AG04449 (cell line): ENCODE data around the gene PSORS1C2.

Source experiments
- CTCF ChIA-PET: fragments of 350-600 bp; formaldehyde crosslinking; extraction: SDS; loops from one replicate; lab custom pipeline; 2021; ENCODE audit warnings: antibody characterized with exemption; lab: Yijun Ruan, JAX
- POLR2A ChIA-PET: fragments of 400-600, 350-600 bp; formaldehyde crosslinking; extraction: SDS; loops from one replicate; lab custom pipeline; 2020; ENCODE audit warnings: antibody characterized with exemption, inconsistent platforms; lab: Yijun Ruan, JAX
- DNase-seq: peaks from one replicate; pipeline ENCODE4 v3.0.0-alpha.2; 2010; ENCODE audit warnings: low read depth, low spot score
- H3K4me3 ChIP-seq: 2 replicates; pipeline ENCODE4 v1.5.1; 2011; ENCODE audit warnings: low read depth, mild to moderate bottlenecking, control low read depth, low read length
- CTCF ChIP-seq: IDR thresholded peaks from one replicate; pipeline ENCODE4 v1.5.1; 2011; ENCODE audit warnings: mild to moderate bottlenecking, moderate library complexity, low read length, control low read depth, inconsistent platforms; ENCODE audit not compliant: insufficient read depth; ENCODE audit errors: missing control alignments

Gene PSORS1C2

GRCh38 chr6:31131595-31131994 is 7.3 kb downstream of the PSORS1C2 start:
- POLR2A ChIA-PET = no interaction called here
- H3K4me3 ChIP-seq = no peak overlapping the region
- CTCF ChIA-PET = interaction anchor here (0.9 to 26.1 kb wide), 7 partner anchors 7 to 236 kb away, joined by 3 to 505 read pairs (median 16); partner anchors contain the start of genes C6orf15, CDSN, PSORS1C1 and PSORS1C2
- no peak for DNase-seq
- TF ChIP-seq CTCF = no peak

GRCh38 chr6:31130751-31131150 is 8.1 kb downstream of the PSORS1C2 start:
- ChIA-PET POLR2A (no interaction called here), CTCF (interaction anchor here (1.0 to 26.1 kb wide), 6 partner anchors 8 to 236 kb away, joined by 3 to 505 read pairs (median 58); partner anchors contain the start of genes C6orf15, CDSN, PSORS1C1 and PSORS1C2)
- no peak for DNase-seq
- no peak overlapping the region for H3K4me3 ChIP-seq
- TF ChIP-seq CTCF = no peak

GRCh38 chr6:31129130-31129529 is 9.7 kb downstream of the PSORS1C2 start:
- ChIA-PET POLR2A (no interaction called here), CTCF (interaction anchor here (0.9 to 11.1 kb wide), 21 partner anchors 10 to 306 kb away, joined by 3 to 162 read pairs (median 4); partner anchors contain the start of genes C6orf15, CCHCR1, CDSN and PSORS1C1)
- TF ChIP-seq CTCF = no peak
- no peak overlapping the region for H3K4me3 ChIP-seq
- DNase-seq = no peak

GRCh38 chr6:31128093-31128676 is 10.7 kb downstream of the PSORS1C2 start:
- DNase-seq = no peak
- no peak overlapping the region for H3K4me3 ChIP-seq
- CTCF ChIA-PET = interaction anchor here (0.9 to 11.1 kb wide), 27 partner anchors 11 to 646 kb away, joined by 3 to 162 read pairs (median 5); partner anchors contain the start of genes C6orf15, CCHCR1, CDSN and PSORS1C1
- POLR2A ChIA-PET = no interaction called here
- TF ChIP-seq CTCF = peak; percentile 68

- CTCF ChIA-PET = interaction anchor here (0.8 to 11.1 kb wide), 20 partner anchors 11 to 298 kb away, joined by 3 to 162 read pairs (median 5); partner anchors contain the start of genes C6orf15, CCHCR1, CDSN and PSORS1C1
- no peak for DNase-seq
- TF ChIP-seq CTCF = no peak
- H3K4me3 ChIP-seq = no peak overlapping the region
- POLR2A ChIA-PET = interaction anchor here (0.5 to 1.3 kb wide), 2 partner anchors 32 to 66 kb away, joined by 3 read pairs; partner anchors contain the start of gene TCF19
Measured at GRCh38 chr6:31126396-31127175, 12.3 kb downstream of the PSORS1C2 start.
